Trophoblast cell (in vitro differentiated cells and primary cell): Measurements from ENCODE around the gene C16orf90.
A peak's percentile ranks its signal among the peaks of the same experiment; 100 is the strongest.

Experiments
- DNase-seq, 2 donors: peaks; one replicate each; pipeline ENCODE4 v3.0.0-alpha.2; 2016
- H2AFZ ChIP-seq: 2 replicates; pipeline ENCODE4 v1.6.1; 2013; ENCODE audit warnings: low read length, moderate library complexity, mild to moderate bottlenecking; ENCODE audit not compliant: insufficient read depth, poor library complexity
- H2AK5ac ChIP-seq: 2 replicates; pipeline ENCODE4 v1.6.1; 2013; ENCODE audit warnings: mild to moderate bottlenecking, low read length
- H2BK120ac ChIP-seq: 2 replicates; pipeline ENCODE4 v1.6.1; 2013; ENCODE audit warnings: low read length, mild to moderate bottlenecking, moderate library complexity; ENCODE audit not compliant: insufficient read depth, poor library complexity
- H2BK12ac ChIP-seq: 2 replicates; pipeline ENCODE4 v1.6.1; 2013; ENCODE audit warnings: mild to moderate bottlenecking, low read length, moderate library complexity
- H2BK5ac ChIP-seq: 2 replicates; pipeline ENCODE4 v1.6.1; 2013; ENCODE audit warnings: low read length, low read depth, moderate library complexity, mild to moderate bottlenecking; ENCODE audit not compliant: poor library complexity
- H3K14ac ChIP-seq: 2 replicates; pipeline ENCODE4 v1.6.1; 2013; ENCODE audit warnings: mild to moderate bottlenecking, low read length
- H3K18ac ChIP-seq: 2 replicates; pipeline ENCODE4 v1.6.1; 2013; ENCODE audit warnings: mild to moderate bottlenecking, low read length
- H3K23ac ChIP-seq: 2 replicates; pipeline ENCODE4 v1.6.1; 2013; ENCODE audit warnings: low read length
- H3K27ac ChIP-seq: 2 replicates; pipeline ENCODE4 v1.5.1; 2013; ENCODE audit warnings: low read depth, mild to moderate bottlenecking, inconsistent platforms, low read length, moderate library complexity
- H3K27me3 ChIP-seq: 2 replicates; pipeline ENCODE4 v1.6.1; 2013; ENCODE audit warnings: inconsistent platforms, mild to moderate bottlenecking, low read length, moderate library complexity; ENCODE audit not compliant: insufficient read depth
- H3K36me3 ChIP-seq, 2 experiments: 1 replicate in 1 of 2; 2 replicates in 1 of 2; pipeline ENCODE4 v1.6.1; 2013; ENCODE audit warnings: low read length in 2 of 2, mild to moderate bottlenecking in 2 of 2, moderate library complexity in 1 of 2; ENCODE audit not compliant: insufficient read depth in 2 of 2, control insufficient read depth in 1 of 2
- H3K4ac ChIP-seq: 2 replicates; pipeline ENCODE4 v1.6.1; 2013; ENCODE audit warnings: low read depth, mild to moderate bottlenecking, low read length, moderate library complexity
- H3K4me1 ChIP-seq, 2 experiments: 1 replicate in 1 of 2; 2 replicates in 1 of 2; pipeline ENCODE4 v1.6.1; 2013; ENCODE audit warnings: low read length in 2 of 2, mild to moderate bottlenecking in 2 of 2, moderate library complexity in 1 of 2; ENCODE audit not compliant: insufficient read depth in 2 of 2, control insufficient read depth in 1 of 2
- H3K4me2 ChIP-seq: 2 replicates; pipeline ENCODE4 v1.6.1; 2013; ENCODE audit warnings: inconsistent platforms, mild to moderate bottlenecking, low read length, moderate library complexity
- H3K4me3 ChIP-seq: 2 replicates; pipeline ENCODE4 v1.5.1; 2013; ENCODE audit warnings: mild to moderate bottlenecking, low read depth, low read length, inconsistent platforms
- H3K79me1 ChIP-seq: one replicate; pipeline ENCODE4 v1.6.1; 2013; ENCODE audit warnings: low read length
- H3K79me2 ChIP-seq: 2 replicates; pipeline ENCODE4 v1.6.1; 2013; ENCODE audit warnings: low read length, mild to moderate bottlenecking; ENCODE audit not compliant: control insufficient read depth, insufficient read depth, poor library complexity
- H3K9ac ChIP-seq: 2 replicates; pipeline ENCODE4 v1.6.1; 2013; ENCODE audit warnings: mild to moderate bottlenecking, low read length
- H3K9me3 ChIP-seq: 2 replicates; pipeline ENCODE4 v1.6.1; 2013; ENCODE audit warnings: low read depth, mild to moderate bottlenecking, control low read depth, inconsistent platforms, low read length; ENCODE audit not compliant: insufficient read depth
- H4K12ac ChIP-seq: 2 replicates; pipeline ENCODE4 v1.6.1; 2013; ENCODE audit warnings: low read depth, mild to moderate bottlenecking, low read length, moderate library complexity
- H4K8ac ChIP-seq: 2 replicates; pipeline ENCODE4 v1.6.1; 2013; ENCODE audit warnings: low read depth, mild to moderate bottlenecking, low read length, moderate library complexity
- H4K91ac ChIP-seq: one replicate; pipeline ENCODE4 v1.6.1; 2013; ENCODE audit warnings: low read depth, mild to moderate bottlenecking, low read length, moderate library complexity
- WGBS: extraction: QIAGEN DNeasy Blood & Tissue Kit; methylation state at CpG from one replicate; pipeline ENCODE4 v1.1.7; 2013; ENCODE audit warnings: missing lambda C conversion rate; ENCODE audit not compliant: insufficient read length, insufficient coverage; ENCODE audit errors: extremely low coverage; 5-methylcytosine and 5-hydroxymethylcytosine counted together

The C16orf90 gene

DNA sequence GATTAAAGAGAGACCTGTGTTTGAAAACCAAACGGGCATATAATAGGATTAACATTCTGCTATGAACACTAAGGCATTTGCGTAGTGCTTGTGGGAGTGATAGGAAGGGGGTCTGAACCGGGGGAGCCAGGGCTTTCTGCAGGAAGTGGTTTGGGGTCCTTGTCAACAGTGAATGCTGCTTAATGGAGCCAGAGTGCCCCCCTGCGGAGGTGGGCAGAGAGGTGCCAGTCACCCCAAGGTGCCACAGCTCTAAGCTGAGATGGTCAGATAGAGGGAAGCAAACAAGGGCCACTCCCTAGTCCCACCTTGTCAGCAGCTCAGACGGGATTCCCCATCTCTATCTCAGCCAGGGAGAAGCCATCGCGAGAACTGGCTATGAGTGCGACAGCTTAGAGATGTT is 34.1 kb downstream of the C16orf90 start:
- Histone ChIP-seq H3K4me3 (no peak overlapping the region), H3K9ac (no peak overlapping the region)

DNA sequence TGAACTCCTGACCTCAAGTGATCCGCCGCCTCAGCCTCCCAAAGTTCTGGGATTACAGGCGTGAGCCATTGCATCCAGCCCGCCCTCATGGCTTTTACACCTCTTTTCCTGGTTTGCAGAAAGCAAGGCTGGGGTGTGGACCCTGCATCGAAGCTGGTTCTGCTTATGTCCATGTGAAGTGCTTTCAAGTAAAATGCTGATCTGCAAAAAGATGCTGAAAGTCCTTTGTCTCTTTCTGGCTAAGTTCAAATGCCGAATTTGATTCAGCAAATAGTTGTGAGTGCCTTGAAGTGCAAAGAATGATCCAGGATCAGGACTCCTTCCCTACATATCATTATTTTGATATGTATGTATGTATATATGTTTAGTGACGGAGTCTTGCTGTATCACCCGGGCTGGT is 34.7 kb downstream of the C16orf90 start:
- H3K4ac ChIP-seq = peak overlapping the region; percentile 98
- no peak overlapping the region for H3K18ac ChIP-seq
- no peak overlapping the region for H2AFZ ChIP-seq
- peak in 1 of 2 donors; percentile 44 for DNase-seq
- H3K9ac ChIP-seq = no peak overlapping the region
- H2AK5ac ChIP-seq = no peak overlapping the region
- no peak overlapping the region for H2BK5ac ChIP-seq
- no peak overlapping the region for H3K4me2 ChIP-seq
- H3K23ac ChIP-seq = no peak overlapping the region
- no CpG with 5 or more reads among the region's 8 CpGs for WGBS
- H3K79me2 ChIP-seq = peaks cover 43% of the 10 kb centered on the region
- peaks cover 0 to 3% of the 10 kb centered on the region in 2 experiments for H3K36me3 ChIP-seq
- H3K27me3 ChIP-seq = no peaks in the 10 kb centered on the region
- H2BK120ac ChIP-seq = no peak overlapping the region
- H4K91ac ChIP-seq = no peak overlapping the region
- H3K79me1 ChIP-seq = peaks cover 13% of the 10 kb centered on the region
- no peak overlapping the region for H3K4me3 ChIP-seq
- H2BK12ac ChIP-seq = no peak overlapping the region
- H3K4me1 ChIP-seq = peaks cover 12 to 20% of the 10 kb centered on the region in 2 experiments
- no peak overlapping the region for H3K14ac ChIP-seq
- no peaks in the 10 kb centered on the region for H3K9me3 ChIP-seq
- H4K12ac ChIP-seq = no peak overlapping the region
- no peak overlapping the region for H4K8ac ChIP-seq
- no peak overlapping the region for H3K27ac ChIP-seq

More for the DNA sequence above, 34.1 kb downstream of the C16orf90 start:
- no peak overlapping the region for H4K12ac ChIP-seq
- DNase-seq = no peak
- H3K36me3 ChIP-seq = peaks cover 4 to 9% of the 10 kb centered on the region in 2 experiments
- peaks cover 12 to 20% of the 10 kb centered on the region in 2 experiments for H3K4me1 ChIP-seq
- H4K8ac ChIP-seq = no peak overlapping the region
- H3K79me1 ChIP-seq = peaks cover 13% of the 10 kb centered on the region
- no peak overlapping the region for H3K27ac ChIP-seq
- no peak overlapping the region for H3K4me2 ChIP-seq
- H3K18ac ChIP-seq = no peak overlapping the region
- no peak overlapping the region for H2AK5ac ChIP-seq
- no peak overlapping the region for H3K23ac ChIP-seq
- H2BK12ac ChIP-seq = no peak overlapping the region
- no peak overlapping the region for H2BK5ac ChIP-seq
- H4K91ac ChIP-seq = no peak overlapping the region
- H3K9me3 ChIP-seq = no peaks in the 10 kb centered on the region
- no peaks in the 10 kb centered on the region for H3K27me3 ChIP-seq
- peaks cover 43% of the 10 kb centered on the region for H3K79me2 ChIP-seq
- H2AFZ ChIP-seq = no peak overlapping the region
- no peak overlapping the region for H3K14ac ChIP-seq
- H2BK120ac ChIP-seq = no peak overlapping the region
- H3K4ac ChIP-seq = peak overlapping the region; percentile 98
- WGBS = no CpG with 5 or more reads among the region's 8 CpGs

DNA sequence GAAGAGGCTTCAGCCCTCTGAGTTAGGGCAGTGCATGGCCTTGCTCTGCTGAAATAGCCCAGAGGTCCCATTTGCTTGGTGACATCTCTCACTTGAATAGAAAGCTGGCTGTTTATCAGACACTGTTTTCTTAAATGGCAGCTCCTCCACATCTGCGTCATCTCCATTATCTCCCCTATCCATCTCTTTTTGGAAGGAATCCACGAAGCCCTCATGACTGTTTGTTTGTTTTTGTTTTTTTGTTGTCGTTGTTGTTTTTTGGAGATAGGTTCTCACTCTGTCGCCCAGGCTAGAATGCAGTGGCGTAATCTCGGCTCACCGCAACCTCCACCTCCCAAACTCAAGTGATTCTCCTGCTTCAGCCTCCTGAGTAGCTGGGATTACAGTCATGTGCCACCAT is 35.2 kb downstream of the C16orf90 start:
- Histone ChIP-seq H3K79me1 (peaks cover 13% of the 10 kb centered on the region), H4K91ac (no peak overlapping the region), H2AFZ (no peak overlapping the region), H4K12ac (no peak overlapping the region), H3K4me3 (no peak overlapping the region), H3K23ac (no peak overlapping the region), H3K18ac (no peak overlapping the region), H3K9ac (peak overlapping the region; percentile 3), H3K4me1 (peaks cover 12 to 18% of the 10 kb centered on the region in 2 experiments), H3K4ac (no peak overlapping the region), H3K4me2 (no peak overlapping the region), H3K27me3 (no peaks in the 10 kb centered on the region), H2AK5ac (no peak overlapping the region), H2BK12ac (no peak overlapping the region), H3K36me3 (no peaks in the 10 kb centered on the region), H3K14ac (no peak overlapping the region), H3K79me2 (peaks cover 39% of the 10 kb centered on the region), H3K27ac (no peak overlapping the region), H2BK5ac (no peak overlapping the region), H3K9me3 (no peaks in the 10 kb centered on the region), H4K8ac (no peak overlapping the region), H2BK120ac (no peak overlapping the region)
- WGBS = no CpG with 5 or more reads among the region's 7 CpGs
- DNase-seq = peak; percentile 73 to 92

DNA sequence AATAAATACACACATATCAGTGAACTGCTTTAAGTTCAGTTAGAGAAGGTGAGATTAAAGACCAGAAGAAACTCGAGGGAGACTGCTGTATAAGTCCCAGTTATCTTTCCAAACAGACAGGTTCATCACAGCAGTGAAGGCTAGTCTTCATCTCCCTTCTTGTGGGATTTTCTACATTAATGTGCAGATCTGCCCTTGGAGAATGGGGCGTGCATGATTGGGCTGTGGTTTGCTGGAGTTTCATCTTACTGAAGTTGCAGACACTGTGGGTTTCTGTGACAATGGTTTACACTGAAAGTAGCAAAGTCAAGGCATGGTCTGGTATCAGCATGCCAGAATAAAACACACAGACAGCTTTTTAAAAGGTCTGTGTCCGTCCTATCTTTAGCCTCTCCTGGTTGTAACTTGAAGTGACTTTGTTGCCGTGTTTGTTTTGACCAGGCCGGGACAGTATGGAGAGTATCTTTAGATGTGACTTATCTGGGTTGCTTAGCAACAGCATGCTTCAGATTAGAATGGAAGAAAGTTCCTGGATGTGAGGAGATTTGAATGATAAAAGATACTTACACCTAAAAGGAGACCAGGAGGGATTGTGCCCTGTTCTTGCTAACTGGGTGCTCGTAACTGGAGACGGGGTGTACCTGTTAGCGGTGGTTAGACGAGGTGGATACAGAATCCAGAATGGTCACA is 35.7 kb downstream of the C16orf90 start:
- Histone ChIP-seq H3K23ac (no peak overlapping the region), H2AFZ (no peak overlapping the region), H2BK120ac (no peak overlapping the region), H3K36me3 (no peaks in the 10 kb centered on the region), H3K79me2 (peaks cover 37% of the 10 kb centered on the region), H2BK12ac (no peak overlapping the region), H3K14ac (peak overlapping the region; percentile 47), H3K18ac (no peak overlapping the region), H3K4me2 (peak overlapping the region; percentile 84), H2AK5ac (no peak overlapping the region), H3K4me1 (peaks cover 12 to 16% of the 10 kb centered on the region in 2 experiments), H4K91ac (no peak overlapping the region), H4K8ac (no peak overlapping the region), H3K9ac (peak overlapping the region; percentile 3), H3K27ac (no peak overlapping the region), H3K9me3 (no peaks in the 10 kb centered on the region), H3K4ac (peak overlapping the region; percentile 99), H2BK5ac (no peak overlapping the region), H3K4me3 (no peak overlapping the region), H3K27me3 (no peaks in the 10 kb centered on the region), H4K12ac (no peak overlapping the region), H3K79me1 (peaks cover 13% of the 10 kb centered on the region)
- no CpG with 5 or more reads among the region's 9 CpGs for WGBS
- DNase-seq = peak; percentile 28 to 81
